Measurements from ENCODE around the gene CUBN.
A peak's percentile ranks its signal among the peaks of the same experiment; 100 is the strongest.

The CUBN gene

DNA sequence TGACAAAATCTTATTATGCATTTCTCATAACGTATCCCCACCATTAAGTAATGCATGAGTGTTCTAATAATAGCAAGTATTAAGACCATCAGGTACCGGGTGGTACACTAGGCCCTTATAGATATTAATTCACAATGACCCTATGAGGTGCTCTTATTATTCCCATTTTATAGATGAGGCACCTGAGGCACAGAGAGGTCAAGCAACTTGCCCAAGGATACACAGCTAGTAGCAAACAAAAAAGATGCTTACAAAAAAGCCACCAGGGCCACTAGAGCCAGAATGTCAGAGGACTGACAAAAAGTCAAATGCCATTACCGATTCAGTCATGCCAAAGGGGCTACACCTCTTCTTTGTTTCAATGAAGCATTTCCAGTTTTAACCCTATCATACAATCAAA lies 318.3 kb downstream of the CUBN start:
- no peak for DNase-seq

- no peak for DNase-seq
Observed at GRCh38 chr10:16809074-16809718, 320.4 kb downstream of the CUBN start.

DNA sequence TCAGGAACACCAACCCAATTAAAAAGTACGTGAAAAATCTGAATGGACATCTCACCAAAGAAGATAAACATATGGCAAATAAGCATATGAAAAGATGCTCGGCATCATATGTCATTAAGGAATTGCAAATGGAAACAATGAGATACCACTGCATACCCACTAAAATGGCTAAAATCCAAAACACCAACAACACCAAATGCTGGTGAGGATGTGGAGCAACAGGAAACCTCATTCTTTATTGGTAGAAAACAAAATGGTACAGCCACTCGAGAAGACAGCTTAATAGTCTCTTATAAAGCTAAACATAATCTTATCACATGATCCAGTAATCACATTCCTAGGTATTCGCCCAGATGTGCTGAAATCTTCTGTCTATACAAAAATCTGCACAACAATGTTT lies 325.5 kb downstream of the CUBN start:
- no peak for DNase-seq

DNA sequence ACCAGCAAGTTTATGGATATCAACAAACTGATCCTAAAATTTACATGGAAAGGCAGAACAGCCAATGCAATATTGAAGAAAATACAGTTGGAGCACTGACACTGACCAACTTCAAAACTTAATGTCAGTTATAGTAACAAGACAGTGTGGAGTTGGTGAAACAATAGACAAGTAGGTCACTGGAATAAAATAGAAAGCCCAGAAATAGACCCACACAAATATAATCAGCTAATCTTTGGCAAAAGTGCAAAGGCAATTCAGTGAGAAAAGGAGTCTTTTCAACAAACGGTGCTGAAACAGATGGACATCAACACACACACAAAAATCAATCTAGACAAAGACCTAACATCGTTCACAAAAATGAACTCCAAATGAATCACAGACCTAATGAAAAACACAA lies 326.1 kb downstream of the CUBN start:
- DNase-seq, result no peak

DNA sequence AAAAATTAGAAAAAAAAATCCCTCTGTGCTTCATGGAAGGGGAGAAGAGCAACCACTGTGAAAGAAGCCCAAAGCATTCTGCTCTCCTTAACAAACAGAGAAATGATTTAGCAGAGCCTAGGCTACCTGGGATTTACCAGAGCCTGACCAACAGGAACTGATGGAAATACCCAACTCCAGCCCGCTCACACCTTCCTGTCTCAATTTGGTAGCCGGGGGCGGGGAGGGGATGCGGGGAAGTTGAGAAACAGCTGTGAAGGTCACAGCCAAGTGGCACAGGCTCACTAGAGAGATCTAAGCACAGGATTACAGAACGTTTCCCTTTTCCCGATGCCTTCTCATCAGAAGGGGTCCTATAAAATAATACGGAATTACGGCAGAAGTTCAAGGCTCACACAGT lies 330.0 kb downstream of the CUBN start:
- no peak for DNase-seq

DNA sequence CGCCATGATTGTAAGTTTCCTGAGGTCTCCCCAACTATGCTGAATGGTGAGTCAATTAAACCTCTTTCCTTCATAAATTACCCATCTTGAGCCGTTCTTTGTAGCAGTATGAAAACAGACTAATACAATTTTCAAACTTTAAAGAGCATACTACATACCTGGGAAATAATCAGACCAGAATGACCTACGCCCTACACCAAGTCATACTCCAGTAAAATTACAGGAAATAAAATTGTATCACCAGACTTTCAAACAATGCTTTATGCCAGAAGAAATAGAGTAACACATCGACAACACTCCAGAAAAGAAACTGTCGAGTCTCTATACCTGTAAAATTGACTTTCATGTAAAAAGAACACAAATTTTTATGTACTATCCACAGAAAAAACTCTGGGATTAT lies 331.0 kb downstream of the CUBN start:
- DNase-seq, result no peak

- DNase-seq, result no peak
Observed at GRCh38 chr10:16795410-16796073, 334.1 kb downstream of the CUBN start.

DNA sequence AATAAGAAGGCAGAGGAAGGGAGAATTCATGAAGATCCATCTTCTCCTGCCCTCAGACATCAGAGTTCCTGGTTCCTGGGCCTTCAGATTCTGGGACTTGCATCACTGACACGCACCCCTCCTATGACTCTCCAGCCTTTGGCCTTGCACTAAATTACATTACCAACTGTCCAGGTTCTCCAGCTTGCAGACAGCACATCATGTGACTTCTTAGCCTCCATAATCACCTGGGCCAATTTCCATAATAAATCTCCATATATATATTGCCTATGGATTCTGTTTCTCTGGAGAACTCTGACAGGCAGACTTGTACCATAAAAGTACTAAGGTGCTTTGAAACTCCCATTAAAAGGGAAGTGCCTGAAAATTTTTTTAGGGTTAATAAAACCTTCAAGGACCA lies 335.6 kb downstream of the CUBN start:
- no peak for DNase-seq

DNA sequence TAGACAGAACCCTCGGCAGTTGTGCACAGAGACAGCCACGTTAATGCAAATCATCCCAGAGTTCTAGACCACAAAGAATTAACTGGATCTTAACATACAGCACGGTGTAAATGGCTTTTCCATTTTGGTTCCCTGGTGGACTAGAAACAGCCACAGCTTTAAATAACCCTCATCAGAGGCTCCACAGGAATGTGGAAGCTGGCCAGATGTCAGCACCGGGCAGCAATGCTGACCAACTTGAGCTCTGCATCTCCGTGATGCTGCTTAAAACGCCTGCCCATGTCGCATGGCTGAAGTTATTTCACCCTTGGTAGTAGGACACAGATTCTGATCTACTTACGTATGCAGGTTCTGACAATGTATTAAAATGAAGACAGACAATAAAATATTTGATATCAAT lies 336.9 kb downstream of the CUBN start:
- DNase-seq, result no peak

GRCh38 chr10:16789765-16790164 lies 339.8 kb downstream of the CUBN start:
- no peak for DNase-seq

DNA sequence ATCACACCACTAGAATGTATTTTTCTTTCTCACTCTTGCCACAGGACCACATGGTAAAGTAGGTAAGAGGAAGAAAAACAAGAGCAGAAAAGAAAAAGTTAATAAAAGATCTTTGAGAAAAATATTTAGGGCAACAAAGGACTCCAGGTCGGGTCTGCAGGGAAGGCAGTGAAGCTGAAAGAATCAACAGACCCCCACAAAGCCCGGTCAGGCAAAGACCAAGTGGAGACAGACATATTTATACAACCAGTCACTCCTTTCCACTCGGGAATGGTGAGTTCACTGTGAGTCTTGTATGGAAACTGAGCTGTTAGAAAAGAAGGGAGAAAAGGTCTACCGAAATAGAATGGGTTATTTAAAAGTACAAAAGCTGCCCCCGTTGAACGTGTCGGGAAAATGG lies 340.4 kb downstream of the CUBN start:
- DNase-seq, result no peak

DNA sequence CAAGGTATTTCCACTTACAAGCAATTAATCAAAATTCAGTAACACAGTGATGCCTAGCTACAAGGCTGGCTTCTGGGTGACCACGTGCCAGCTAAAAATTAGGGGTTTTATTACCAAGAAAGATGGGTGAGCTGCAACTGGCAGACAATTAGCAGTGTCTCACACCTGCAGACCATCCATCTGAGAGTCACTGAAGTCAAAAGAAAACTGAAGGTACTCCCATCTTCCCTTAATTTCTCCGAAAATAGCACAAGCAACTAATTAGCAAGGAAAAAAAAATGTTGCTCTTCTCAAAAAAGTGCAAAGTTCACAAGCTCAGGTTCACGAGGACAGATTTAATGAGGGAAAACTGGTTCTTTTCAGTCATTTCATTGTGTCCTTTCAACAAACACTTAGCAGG lies 340.8 kb downstream of the CUBN start:
- no peak for DNase-seq

DNA sequence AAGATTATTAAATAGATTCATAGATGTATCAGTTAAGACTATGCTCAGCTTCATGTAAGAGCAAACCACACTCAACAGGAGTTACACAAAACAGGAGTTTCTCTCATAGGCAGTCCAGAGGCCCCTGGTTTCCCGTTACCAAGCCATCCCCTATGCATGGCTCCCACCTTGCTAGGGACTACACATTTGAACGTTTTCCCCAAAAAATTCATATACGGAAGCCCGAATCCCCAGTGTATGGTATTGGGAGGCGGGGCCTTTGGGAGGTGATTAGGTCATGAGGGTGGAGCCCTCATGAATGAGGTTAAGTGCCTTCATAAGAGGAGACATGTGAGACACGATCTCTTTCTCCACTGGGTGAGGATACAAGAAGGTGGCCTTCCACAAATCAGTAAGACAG lies 341.5 kb downstream of the CUBN start:
- DNase-seq, result no peak

DNA sequence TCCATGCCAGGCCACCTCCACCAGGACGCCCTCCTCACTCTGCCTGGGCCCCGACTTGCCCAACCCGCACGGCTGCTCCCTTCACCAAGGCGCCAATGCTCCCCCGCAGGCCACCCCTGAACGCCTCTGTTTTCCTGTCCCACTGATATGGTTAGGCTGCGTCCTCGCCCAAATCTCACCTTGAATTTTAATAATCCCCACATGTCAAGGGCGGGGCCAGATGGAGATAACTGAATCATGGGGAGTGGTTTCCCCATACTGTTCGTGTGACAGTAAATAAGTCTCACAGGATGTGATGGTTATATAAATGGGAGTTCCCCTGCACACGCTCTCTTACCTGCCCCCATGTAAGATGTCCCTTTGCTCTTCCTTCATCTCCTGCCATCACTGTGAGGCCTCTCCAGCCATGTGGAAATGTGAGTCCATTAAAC lies 342.2 kb downstream of the CUBN start:
- no peak for DNase-seq

DNA sequence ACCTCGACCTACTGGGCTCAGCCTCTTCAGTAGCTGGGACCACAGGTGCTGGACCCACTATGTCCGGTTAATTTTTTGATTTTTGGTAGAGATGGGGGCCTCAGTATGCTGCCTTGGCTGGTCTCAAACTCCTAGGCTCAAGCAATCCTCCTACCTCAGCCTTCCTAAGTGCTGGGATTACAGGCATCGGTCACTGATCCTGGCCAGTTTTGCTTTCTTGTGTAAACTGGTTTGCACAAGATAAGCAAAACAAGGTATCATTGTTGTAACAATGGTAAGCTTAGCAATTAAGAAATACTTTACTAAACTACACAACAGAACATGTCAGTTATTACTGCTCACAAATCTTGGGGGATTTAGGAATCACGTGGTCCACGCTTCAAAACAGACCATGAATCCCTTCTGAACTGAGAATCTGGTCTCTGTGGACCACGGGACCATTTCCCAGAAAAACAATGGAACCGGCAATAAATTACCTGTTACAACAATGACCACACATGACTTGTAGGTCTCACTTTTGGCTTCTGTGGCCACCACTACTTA lies 349.2 kb downstream of the CUBN start:
- no peak for DNase-seq

GRCh38 chr10:16779384-16779915 lies 350.2 kb downstream of the CUBN start:
- DNase-seq, result no peak

GRCh38 chr10:16777473-16778370 lies 351.9 kb downstream of the CUBN start:
- DNase-seq, result peak; percentile 44

GRCh38 chr10:16776896-16777295 lies 352.7 kb downstream of the CUBN start:
- DNase-seq, result no peak
